Activated CD4-positive, alpha-beta T cell treated with anti-CD3 and anti-CD28 coated beads for 4 hours (primary cell): Measurements from ENCODE around the gene VAT1.
"Not testable (repeated sequence)": the region's sequence is repeated elsewhere in the genome, so short reads cannot be mapped to it uniquely, and the experiment has no call there.

ENCODE experiments used
- DNase-seq, 2 donors: peaks; one replicate each; pipeline ENCODE4 v3.0.0-alpha.2; 2020

The VAT1 gene

DNA sequence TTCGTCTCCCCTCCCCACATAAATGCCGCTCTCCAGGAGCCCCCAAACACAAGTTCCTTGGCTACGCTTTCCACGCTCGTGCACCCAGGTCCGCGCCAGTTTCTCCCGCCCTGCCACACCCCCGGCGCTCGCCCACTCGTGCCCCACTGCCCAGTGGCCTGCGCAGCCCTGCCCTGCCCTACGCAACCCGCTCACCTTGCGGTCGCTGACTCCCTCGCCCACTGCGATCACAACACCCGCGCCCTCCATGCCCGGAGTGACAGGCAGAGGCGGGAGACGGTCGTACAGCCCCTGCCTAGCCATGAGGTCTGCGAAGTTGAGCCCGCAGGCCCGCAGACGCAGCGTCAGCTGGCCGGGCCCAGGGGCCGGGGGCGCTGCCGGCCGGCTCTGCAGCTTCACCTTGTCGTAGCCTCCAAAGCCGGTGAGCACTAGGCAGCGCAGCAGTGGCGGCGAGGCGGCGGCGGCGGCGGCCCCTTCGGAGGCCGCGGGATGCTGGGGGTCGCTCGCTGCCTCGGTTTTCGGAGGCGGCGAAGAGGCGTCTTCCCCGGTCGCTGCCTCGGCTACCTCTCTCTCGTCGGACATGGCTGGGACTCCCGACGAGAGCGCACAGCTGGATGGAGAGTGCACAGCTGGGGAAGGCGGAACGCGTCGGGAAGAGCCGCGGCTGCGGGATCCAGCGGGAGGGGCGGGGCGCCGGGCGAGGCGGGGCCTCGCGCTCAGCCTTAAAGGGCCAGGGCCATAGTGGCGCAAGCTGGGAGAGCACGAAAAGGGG, at the start of gene VAT1:
TSS of gene VAT1 (minus strand) at position 645 of the 772 bp plus-strand sequence. CDS start at position 582, 63 bp downstream.
- peak; percentile 50 to 57 for DNase-seq

DNA sequence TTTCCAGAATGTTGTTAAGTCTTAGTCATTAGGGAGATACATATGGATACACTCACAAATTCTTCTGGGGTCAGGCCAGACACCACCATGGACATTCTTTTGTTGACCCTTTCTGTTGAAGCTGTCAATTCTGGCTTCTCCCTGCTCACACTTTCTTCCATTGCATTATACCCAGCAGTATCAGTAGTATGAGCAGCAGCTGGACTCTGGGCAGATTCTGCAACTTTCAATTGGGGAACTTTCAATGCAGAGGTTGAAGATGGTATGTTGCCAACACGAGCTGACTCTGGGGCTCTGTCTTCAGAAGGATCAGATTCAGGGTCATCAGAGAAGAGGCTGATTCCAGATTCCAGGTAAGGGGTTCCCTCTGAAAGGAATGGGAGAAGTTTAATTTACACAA, 48.7 kb upstream of the VAT1 start:
- no peak for DNase-seq

DNA sequence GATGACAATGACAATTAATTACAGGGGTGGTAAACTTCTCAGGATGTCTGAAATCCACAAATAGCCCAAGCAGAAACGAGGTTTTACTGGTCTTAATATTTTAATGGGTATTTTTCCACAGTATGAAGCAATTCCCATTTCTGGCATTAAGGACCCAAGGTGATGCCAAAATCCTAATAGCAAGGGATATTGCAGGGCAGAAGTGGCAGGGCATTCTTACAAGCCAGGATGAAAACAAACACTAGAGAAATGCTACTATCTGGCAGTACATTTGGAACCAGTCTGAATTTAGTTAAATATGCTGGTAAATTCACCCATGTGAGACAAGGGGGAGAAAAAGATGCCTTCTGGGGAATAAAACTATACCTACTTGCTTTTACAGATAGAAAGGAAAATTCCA, 48.1 kb upstream of the VAT1 start:
- DNase-seq = no peak

DNA sequence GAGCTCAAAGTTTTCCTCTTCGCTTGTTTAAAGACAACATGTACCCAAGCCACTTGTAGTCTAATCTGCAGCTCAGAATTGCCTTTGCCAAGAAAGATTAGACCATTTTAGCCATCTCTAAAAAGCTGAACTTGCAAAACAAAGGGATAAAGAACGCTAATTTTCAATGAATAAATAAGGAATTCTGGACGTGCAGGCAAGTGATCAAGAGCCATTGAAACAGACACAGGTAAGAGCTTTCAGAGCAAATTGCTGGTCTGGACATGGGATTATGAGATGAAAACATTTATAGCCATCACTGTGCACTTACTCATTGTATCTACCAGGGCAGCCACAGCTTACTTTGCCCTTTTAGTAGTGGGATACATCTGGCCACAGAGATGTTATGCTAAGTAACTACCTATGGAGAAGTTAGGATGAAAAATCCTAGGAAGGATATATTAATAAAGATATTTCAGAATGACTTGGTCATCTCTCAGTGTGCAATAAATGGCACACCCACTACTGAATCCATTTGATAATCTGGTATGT, 47.2 kb upstream of the VAT1 start:
- DNase-seq = no peak

DNA sequence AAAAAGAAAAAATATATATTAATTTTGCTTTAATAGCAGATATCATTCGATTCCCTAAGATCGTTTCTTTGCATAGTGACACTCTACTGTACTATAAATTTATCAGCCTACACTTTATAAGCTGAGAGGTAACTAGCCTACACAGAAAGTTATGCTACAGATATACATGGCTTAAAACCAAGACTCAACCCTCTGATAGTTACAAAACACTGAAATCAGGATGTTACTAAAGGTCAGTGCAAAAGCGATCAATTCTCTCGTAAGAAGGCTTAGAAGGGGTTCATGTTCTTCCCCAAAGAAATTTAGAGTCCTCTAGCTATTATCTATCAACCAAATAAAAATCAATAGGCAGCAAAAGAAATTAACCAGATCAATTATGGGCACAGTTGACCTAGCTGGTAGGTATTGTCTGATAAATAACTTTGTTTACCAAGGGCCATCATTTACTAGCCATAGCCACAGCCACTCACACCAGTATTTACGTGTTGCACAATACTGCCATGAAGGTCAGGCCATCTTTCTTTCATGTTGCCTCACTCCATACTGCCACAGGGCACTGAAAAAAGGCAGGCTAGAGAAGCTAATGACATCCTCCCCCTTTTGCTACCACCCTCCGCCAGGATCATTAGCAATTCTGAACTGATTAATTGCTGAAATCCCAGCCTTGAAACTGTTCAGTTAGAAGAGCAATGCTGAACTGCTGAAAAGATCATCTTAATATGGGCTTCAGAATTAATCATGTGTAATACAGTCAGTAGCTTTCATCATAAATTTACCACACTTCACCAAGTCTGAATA, 46.6 kb upstream of the VAT1 start:
- DNase-seq = no peak

DNA sequence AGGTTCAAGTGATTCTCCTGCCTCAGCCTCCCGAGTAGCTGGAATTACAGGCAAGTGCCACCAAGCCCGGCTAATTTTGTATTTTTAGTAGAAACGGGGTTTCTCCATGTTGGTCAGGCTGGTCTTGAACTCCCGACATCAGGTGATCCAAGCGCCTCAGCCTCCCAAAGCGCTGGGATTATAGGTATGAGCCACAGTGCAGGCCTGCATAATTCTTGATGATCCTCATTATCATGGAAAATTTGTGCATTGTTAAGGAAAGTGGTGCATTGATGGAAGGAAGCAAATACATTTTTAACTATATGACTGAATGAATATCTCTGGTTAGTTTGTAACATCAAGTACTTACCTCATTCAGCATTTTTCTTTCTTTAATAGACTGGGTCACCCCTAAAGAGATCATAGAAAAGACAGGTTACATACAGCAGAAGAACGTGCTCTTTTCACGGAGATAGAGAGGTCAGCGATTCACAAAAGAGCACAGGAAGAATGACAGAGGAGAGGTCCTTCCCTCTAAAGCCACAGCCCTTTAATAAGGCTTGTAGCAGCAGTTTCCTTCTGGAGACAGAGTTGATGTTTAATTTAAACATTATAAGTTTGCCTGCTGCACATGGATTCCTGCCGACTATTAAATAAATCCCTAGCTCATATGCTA, 40.9 kb upstream of the VAT1 start:
- DNase-seq = no peak

DNA sequence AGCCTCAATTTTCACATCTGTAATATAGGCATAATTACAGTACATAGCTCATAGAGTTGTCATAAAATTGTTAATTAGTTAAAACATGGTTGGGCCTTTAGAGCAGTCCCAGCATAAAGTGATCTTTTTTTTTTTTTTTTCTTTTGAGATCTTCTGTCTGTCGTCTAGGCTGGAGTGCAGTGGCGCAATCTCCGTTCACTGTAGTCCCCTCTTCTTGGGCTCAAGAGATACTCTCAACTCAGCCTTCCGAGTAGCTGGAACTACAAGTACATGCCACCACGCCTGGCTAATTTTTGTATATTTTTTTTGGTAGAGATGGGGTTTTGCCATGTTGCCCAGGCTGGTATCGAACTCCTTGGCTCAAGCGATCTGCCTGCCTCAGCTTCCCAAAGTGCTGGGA, 33.9 kb upstream of the VAT1 start:
- DNase-seq = no peak

DNA sequence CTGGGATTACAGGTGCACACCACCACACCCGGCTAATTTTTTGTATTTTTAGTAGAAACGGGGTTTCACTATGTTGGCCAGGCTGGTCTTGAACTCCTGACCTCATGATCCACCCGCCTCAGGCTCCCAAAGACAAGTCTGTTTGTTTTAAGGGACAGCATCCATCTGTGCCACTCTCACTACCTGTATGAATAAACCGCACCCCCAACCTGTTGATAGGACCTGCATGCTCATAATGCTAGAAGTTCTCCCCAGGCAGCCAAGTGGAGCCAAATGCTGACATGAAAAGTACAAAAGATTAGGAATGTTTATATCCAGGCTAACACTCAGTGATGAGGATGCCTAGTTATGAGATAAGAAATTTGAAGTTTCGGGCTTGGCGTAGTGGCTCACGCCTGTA, 30.8 kb upstream of the VAT1 start:
- not testable (repeated sequence) for DNase-seq

DNA sequence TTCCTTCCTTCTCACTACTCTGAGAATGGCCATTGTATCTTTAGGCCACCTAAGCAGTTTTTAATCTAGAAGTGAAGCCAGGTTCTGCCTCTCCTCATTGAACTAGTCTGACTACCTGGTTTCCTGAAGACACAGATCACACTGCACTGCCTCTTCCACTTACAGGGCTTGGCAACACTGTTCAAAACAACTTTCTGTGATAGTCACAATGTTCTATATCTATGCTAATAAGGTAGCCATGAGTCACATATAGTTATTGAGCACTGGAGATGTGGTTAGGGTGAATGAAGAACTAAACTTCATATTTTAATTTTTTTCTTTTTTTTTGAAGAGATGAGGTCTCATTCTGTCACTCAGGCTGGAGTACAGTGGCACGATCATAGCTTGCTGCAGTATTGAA, 29.8 kb upstream of the VAT1 start:
- DNase-seq = no peak

DNA sequence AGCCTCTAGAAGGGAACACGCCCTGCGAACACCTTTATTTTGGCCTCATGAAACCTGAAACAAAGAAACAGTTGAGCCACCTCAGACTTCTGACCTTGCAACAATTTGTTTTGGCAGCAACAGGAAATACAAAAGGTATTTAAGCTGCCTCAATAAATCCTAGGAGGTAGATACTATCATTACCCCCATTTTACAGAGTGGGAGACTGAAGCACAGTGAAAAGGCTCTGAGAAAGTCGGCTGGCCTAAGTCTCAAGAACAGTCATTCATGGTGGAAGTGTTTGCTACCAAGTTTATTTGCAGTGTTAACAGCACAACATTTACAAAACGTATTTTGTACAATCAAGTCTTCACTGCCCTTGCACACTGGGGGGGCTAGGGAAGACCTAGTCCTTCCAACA, 21.8 kb upstream of the VAT1 start:
- DNase-seq = no peak

DNA sequence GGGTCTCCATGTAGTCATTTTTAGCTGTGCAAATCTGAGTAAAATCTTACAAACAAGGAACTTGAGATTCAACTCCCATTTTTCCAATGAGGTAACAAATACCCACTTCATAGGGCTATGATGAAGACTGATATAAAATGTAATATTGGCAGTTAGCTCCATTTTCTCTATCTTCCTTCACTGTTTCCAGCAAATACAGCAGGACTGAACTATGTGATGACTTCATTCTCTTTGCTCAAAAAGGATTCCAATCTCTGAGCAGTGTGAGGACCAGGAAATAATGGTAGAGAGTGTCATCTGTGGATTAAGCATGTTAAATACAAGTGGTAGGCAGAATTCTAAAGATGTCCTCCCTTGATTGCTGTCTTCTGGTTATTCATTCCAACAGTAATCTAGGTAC, 21.1 kb upstream of the VAT1 start:
- DNase-seq = no peak

DNA sequence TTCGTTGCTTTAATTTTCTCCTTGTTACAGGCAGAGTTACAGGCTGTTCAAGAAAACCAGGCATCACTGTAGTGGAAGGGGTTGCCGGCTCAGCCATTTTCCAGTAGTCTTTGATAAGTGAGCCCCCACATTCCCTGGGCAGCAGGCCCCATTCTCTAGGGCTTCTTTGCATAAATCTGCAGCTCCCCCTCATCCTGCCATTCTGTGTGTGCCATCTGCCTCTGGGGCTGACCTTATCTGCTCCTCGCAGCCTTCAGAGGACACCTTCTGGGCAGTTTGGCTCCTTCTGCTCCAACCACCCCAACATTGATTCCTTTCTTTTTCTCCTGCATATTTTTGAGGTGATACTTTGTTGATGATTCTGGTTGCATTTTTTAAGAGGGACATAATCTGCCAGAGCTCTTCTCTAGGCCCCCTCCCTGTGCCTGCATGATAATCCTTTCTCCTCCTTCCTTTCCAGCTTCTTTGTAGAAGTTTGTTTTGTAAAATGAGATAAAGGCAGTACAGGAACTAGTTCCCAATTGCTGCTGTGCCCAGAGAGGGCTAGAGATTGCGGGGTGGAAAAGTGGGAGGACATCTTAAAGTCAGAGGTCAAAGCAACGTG, 19.9 kb upstream of the VAT1 start:
- DNase-seq = no peak

DNA sequence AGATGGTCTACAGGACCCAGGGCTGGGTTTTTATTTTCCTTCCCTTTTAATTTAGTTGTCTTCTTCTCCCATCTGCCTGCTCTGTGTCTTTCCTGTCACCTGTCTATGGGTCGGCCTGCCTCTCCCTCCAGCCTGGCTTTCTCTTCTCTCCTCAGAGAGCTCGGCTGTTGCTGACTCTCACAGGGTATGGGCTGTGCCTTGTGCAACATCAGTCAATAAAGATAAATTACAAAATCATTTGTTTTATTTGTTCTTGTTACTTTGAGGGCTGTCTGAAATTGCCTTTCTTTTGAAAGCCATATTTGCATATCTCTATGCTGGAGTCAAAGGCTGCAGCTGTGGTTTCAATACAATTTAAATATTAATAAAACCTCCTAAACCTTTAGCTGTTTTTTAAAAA, 18.5 kb upstream of the VAT1 start:
- DNase-seq = no peak

DNA sequence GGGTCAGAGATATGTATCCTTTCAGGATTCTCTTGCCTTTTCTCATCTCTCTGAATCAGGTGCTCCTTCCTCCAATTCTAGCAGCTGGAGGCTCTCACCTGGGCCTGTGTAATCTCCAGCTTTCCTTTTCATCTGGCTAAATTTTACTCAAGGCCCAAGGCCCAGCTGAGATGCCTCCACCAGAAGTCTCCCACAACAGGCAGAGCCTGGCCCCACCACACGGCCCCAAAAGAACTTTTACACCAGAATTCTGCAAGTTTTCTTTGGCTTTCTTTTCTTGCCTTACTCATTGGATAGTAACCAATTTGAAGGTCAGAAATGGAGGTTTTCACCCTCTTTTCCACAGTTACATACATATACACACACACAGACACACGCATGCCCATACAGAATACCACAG, 17.5 kb upstream of the VAT1 start:
- no peak for DNase-seq

DNA sequence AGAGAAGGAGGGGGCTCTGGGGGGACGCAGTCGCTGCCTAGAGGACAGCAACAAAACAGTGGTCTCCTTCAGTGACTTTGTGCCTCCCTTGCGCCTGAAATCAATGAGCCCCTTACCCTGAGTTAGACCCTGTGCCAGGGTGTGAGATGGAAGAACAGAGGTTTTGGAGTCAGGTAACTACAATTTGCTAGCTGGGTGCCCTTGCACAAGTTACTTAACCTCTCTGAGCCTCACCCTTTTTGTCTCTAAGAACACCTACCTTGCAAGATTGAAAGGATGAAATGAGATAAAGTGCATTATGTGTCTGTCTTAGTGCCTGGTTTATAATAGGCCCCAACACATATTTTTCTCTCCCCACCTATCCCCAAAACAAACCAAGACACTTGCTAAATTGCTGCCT, 12.7 kb upstream of the VAT1 start:
- DNase-seq = no peak

DNA sequence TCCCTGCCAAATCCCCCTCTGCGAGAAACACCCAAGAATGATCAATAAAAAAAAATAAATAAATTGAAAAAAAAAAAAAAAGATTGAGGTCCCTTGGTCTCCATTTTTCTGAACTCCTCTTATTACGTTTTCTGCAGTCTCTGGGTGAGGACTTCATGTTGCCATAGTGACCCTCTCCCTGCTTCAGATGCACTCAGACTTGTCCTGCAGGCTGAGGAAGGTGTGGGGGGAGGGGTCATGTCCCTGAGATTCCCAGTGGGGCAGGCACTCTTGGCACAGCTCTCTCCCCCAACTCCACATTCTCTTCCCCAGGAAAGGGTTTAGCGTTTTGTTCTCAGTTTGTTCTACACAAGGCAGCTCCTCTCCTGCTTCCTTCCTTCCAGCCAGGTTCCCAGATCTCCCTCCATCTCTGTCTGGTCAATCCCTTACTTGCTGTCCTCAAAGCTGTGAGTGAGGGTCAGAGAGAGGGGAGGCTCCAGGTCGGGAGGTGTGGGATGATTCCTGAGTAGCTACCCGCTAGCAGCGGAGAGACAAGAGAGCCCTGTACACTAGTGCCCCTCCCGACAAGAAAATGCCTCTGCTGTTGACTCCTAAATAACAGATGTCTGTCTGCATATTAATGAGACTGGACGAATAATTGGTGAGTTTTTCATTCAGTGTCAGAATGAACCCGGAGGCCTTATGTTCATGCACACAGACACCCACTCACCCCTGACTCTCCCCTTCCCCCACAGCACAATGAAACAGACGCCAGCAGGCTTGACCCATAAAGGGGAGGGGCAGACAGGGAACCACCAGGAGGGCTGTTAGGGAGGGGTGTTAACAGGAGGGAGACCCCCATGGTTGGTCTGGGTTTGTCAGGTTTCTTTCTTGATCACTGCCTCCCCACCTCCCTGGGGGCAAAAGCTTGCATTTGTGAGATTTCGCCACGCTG, 12.0 kb upstream of the VAT1 start:
- no peak for DNase-seq

DNA sequence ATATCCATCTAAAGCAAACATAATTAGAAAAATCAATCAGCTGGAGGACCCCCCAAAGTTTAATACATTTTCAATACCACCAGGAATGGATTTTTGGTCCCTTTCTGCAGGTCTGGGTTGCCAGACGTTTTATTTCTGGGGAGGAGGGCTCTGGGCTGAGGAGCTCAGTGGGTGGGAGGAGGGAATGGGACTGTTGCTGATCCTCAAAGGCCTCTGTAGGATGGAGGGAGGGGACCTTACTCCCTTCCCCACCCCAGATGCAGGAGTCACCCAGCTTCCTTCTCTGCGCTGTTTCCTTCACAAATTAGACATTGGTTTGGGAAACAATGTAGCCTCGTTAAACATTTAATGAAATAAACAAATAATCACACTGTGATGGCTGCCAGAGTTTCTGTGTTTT, 9.5 kb upstream of the VAT1 start:
- DNase-seq = no peak

DNA sequence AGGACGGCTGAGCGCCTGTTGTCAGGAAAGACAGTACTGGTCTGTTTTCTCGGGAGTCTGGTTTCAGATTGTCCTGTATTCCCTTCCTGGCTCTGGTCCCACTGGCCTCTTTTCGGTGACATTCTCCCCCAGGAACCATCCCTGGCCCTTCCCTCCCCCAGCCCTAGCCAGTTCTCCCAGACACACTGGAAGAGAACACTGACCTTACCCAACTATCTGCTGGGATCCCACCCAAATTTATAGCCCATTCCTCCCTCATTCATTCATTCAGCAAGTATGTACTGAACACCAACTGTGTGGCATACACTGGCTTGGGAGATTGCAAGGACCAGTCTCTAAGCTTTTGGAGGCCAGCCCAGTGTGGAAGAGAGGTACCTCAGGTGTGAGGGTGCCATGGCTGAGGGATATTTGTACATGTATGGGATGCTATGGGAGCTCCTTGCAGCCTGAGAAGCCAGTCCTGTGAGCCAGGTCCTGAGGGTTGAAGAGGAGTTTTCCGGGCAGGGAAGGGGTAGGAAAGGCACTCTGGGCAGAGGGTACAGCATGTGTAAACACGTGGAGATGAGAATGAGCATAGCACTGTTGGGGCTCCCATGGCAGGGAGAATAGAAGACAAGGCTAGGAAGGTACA, 8.1 kb upstream of the VAT1 start:
- no peak for DNase-seq

DNA sequence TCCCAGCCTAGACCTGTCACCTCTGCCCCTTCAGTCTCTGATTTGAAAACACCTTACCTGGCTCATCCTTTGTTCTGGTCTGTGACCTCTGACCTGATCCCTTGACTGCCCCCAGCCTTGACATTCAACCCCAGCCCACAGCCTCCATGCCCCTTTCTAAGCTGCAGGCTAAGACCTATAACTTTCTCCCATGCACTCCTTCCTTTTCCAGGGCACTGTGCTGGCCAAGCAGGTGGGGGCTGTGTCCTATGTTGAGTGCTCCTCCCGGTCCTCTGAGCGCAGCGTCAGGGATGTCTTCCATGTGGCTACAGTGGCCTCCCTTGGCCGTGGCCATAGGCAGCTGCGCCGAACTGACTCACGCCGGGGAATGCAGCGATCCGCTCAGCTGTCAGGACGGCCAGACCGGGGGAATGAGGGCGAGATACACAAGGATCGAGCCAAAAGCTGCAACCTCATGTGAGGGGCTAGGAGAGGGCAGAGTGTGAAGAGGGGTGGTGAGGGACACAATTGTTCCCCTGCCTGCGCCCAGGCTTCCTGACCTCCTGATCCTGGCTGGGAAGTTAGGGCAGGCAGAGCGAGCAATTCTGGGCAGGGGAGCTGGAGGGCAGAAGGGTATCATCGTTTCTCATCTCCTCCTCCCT, 6.2 kb upstream of the VAT1 start:
- no peak for DNase-seq

DNA sequence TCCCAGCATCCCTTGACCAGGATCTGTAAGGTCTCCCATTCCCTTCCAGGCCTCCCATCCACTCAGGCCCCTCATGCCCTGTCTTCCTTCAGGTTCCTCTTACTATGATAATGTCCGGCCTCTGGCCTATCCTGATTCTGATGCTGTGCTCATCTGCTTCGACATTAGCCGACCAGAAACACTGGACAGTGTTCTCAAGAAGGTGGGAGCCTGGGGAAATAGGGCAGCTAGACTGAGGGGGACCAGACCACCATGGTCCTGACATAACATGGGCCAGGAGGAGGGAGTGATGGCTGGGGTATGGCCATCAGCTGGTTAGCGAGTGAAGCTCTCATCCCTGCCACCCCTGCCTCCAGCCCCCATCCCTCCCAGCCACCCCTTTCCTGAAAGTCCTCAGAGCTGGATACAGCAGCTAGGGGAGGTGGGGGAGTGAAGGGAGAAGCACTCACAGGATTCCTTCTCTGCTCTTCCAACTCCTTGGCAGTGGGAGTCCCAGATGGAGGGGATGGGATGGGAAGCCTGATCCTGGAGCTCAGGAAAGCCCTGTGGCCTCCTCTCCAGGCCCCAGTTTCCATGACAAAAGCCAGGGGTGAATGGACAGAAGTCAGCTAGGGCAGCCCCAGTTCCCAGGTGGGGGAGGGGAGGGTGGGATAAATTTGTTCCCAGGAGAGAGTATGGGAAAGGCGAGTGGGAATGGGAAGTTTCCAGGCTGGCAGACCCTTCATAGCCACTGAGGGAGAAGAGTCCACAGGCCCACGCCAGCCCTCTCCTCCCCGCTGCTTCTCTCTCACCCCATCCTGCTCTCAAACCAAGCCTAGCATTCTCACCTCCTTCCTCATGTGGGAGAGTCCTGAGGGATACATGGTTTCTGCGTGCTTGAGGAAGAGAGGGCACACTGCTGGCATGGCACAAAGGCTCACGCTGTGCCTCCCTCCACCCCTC, 5.2 kb upstream of the VAT1 start:
- no peak for DNase-seq
